Measurements from ENCODE around the gene GFER. TPM values are rescaled to one million over a fixed set of nuclear protein-coding genes. Genes with fewer than 3 reads are reported as not detected.
A peak's percentile ranks its signal among the peaks of the same experiment; 100 is the strongest.
"Not testable (repeated sequence)": the region's sequence is repeated elsewhere in the genome, so short reads cannot be mapped to it uniquely, and the experiment has no call there.

Gene GFER
- total and polyA plus RNA-seq, 3 donors from 2014 or later = 25.7 to 40.0 (median 25.8) TPM

- intact Hi-C loops (cut with DNase I; ENCODE audit: low total_unique reads) = no loop called here
- 11 to 29% methylated on average over 9 to 14 of the region's 14 CpGs for WGBS, 2 donors
- no peak for DNase-seq
These were observed 25.2 kb upstream of the GFER start for GRCh38 chr16:1958715-1959268.

GRCh38 chr16:1959269-1960039 is 24.5 kb upstream of the GFER start, which contains the start of gene NDUFB10:
TSS of gene NDUFB10 (plus strand) at chr16:1959538. CDS start at chr16:1959625, 87 bp downstream.
- TF ChIP-seq CTCF (IDR thresholded peaks at IDR 0.05) (peak; percentile 62 to 75 (median 65)), POLR2A (IDR thresholded peaks at IDR 0.05) (peak; percentile 51)
- Histone ChIP-seq H3K9me3 (no peaks in the 10 kb centered on the region), H3K36me3 (ENCODE audit: low read depth, missing control alignments) (no peaks in the 10 kb centered on the region), H3K27ac (peak within 1 kb of the TSS; percentile 7 to 82), H3K4me3 (peak within 1 kb of the TSS; percentile 81 to 89), H3K4me1 (peaks cover 17% of the 10 kb centered on the region), H3K27me3 (no peaks in the 10 kb centered on the region)
- intact Hi-C loops (cut with DNase I; ENCODE audit: low total_unique reads) = no loop called here
- DNase-seq = peak; percentile 93
- 0 to 1% methylated on average over 27 to 69 of the region's 79 CpGs for WGBS, 2 donors

More at GRCh38 chr16:1958715-1959268, 25.2 kb upstream of the GFER start:
- no peak for TF ChIP-seq CTCF (IDR thresholded peaks at IDR 0.05)
- no peak for TF ChIP-seq POLR2A (IDR thresholded peaks at IDR 0.05)
- peaks cover 16% of the 10 kb centered on the region for H3K4me1 ChIP-seq
- no peaks in the 10 kb centered on the region for H3K27me3 ChIP-seq
- H3K9me3 ChIP-seq = no peaks in the 10 kb centered on the region
- H3K4me3 ChIP-seq = peak overlapping the region; percentile 81 to 89
- no peaks in the 10 kb centered on the region for H3K36me3 ChIP-seq (ENCODE audit: low read depth, missing control alignments)
- peak overlapping the region in 1 of 2 donors; percentile 82 for H3K27ac ChIP-seq

GRCh38 chr16:1960665-1961630 is 23.0 kb upstream of the GFER start:
- H3K36me3 ChIP-seq (ENCODE audit: low read depth, missing control alignments) = no peaks in the 10 kb centered on the region
- no peak overlapping the region for H3K27ac ChIP-seq
- H3K4me3 ChIP-seq = no peak overlapping the region
- H3K9me3 ChIP-seq = no peaks in the 10 kb centered on the region
- TF ChIP-seq CTCF (IDR thresholded peaks at IDR 0.05) (no peak), POLR2A (IDR thresholded peaks at IDR 0.05) (no peak)
- WGBS, 2 donors = 61 to 65% methylated on average over 20 of the region's 20 CpGs
- no peaks in the 10 kb centered on the region for H3K27me3 ChIP-seq
- intact Hi-C loops (cut with DNase I; ENCODE audit: low total_unique reads) = no loop called here
- H3K4me1 ChIP-seq = peaks cover 23% of the 10 kb centered on the region
- no peak for DNase-seq

GRCh38 chr16:1961651-1962067 is 22.3 kb upstream of the GFER start:
- no peaks in the 10 kb centered on the region for H3K27me3 ChIP-seq
- no peak overlapping the region for H3K27ac ChIP-seq
- no peaks in the 10 kb centered on the region for H3K9me3 ChIP-seq
- WGBS, 2 donors = 72 to 74% methylated on average over 6 of the region's 6 CpGs
- no peak for DNase-seq
- peaks cover 24% of the 10 kb centered on the region for H3K4me1 ChIP-seq
- TF ChIP-seq POLR2A (IDR thresholded peaks at IDR 0.05) (no peak), CTCF (IDR thresholded peaks at IDR 0.05) (no peak)
- intact Hi-C loops (cut with DNase I; ENCODE audit: low total_unique reads) = no loop called here
- no peaks in the 10 kb centered on the region for H3K36me3 ChIP-seq (ENCODE audit: low read depth, missing control alignments)
- no peak overlapping the region for H3K4me3 ChIP-seq

- WGBS, 2 donors = 90 to 92% methylated on average over 24 to 36 of the region's 37 CpGs
- DNase-seq; intact Hi-C loops (cut with DNase I; ENCODE audit: low total_unique reads); H3K27me3 ChIP-seq; H3K27ac ChIP-seq; H3K4me3 ChIP-seq; H3K9me3 ChIP-seq; H3K36me3 ChIP-seq (ENCODE audit: low read depth, missing control alignments): not testable (repeated sequence)
- peaks cover 24% of the 10 kb centered on the region for H3K4me1 ChIP-seq
These were observed 21.5 kb upstream of the GFER start for GRCh38 chr16:1962161-1963153.

Measured in testis (tissue), 3 donors.